Stomach (tissue), 4 donors: Measurements from ENCODE around the gene KCNV2.

Source experiments
- CTCF ChIP-seq, 7 experiments: fragments of 450-650 bp in 4 of 7; fragments of 200-600 bp in 3 of 7; sonication (generic) in 3 of 7; IDR thresholded peaks; one replicate each; pipeline ENCODE4 v1.5.1; 2016 to 2019; ENCODE audit warnings: antibody characterized with exemption in 7 of 7, control low read depth in 2 of 7, mild to moderate bottlenecking in 1 of 7
- EP300 ChIP-seq: sonication (generic); formaldehyde crosslinking; IDR thresholded peaks from one replicate; pipeline ENCODE4 v1.6.1; 2017; ENCODE audit warnings: antibody characterized with exemption
- POLR2A ChIP-seq, 4 donors: fragments of 450-650 bp; IDR thresholded peaks; one replicate each; pipeline ENCODE4 v1.6.1; 2016; ENCODE audit warnings: antibody characterized with exemption in 4 of 4, control low read depth in 2 of 4, mild to moderate bottlenecking in 1 of 4, moderate library complexity in 1 of 4
- POLR2AphosphoS5 ChIP-seq, 3 donors: sonication (generic); formaldehyde crosslinking; IDR thresholded peaks; one replicate each; pipeline ENCODE4 v1.6.1; 2016; ENCODE audit warnings: antibody characterized with exemption in 3 of 3

GRCh38 chr9:2717385-2717784, at the start of gene KCNV2:
- TF ChIP-seq POLR2AphosphoS5 (IDR thresholded peaks at IDR 0.05) (no peak), CTCF (IDR thresholded peaks at IDR 0.05) (no peak), POLR2A (IDR thresholded peaks at IDR 0.05) (no peak), EP300 (no peak)
